ENCODE results near the gene ENDOG.

DNA sequence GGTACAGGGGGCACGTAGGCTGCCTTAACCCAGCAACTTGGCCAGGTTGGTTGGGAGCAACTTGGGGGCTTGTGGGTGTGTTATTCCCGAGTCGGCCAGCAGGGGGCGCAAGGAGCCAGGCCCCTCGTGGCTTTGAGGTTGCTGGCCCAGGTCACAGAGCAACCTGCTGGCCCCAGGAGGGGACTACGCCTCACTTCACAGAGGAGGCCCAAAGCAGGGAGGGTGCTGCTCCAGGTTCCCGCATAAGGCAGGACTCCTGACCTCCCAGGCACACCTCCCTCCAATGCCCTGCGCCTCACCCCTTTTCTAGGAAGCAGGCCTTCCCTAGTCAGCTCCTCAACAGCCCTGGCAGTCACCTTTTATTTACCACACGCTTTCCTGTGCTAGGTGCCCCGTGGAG lies 45.3 kb downstream of the ENDOG start:
- TF ChIP-seq, protein P1, sequence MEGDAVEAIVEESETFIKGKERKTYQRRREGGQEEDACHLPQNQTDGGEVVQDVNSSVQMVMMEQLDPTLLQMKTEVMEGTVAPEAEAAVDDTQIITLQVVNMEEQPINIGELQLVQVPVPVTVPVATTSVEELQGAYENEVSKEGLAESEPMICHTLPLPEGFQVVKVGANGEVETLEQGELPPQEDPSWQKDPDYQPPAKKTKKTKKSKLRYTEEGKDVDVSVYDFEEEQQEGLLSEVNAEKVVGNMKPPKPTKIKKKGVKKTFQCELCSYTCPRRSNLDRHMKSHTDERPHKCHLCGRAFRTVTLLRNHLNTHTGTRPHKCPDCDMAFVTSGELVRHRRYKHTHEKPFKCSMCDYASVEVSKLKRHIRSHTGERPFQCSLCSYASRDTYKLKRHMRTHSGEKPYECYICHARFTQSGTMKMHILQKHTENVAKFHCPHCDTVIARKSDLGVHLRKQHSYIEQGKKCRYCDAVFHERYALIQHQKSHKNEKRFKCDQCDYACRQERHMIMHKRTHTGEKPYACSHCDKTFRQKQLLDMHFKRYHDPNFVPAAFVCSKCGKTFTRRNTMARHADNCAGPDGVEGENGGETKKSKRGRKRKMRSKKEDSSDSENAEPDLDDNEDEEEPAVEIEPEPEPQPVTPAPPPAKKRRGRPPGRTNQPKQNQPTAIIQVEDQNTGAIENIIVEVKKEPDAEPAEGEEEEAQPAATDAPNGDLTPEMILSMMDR (IDR thresholded peaks at IDR 0.05), result peak; percentile 90 to 99 (median 95)
- TF ChIP-seq POLR2A (IDR thresholded peaks at IDR 0.05), result no peak

Measured in Peyer's patch (tissue), 4 donors.